Measurements from ENCODE around the gene GABBR2.

Gene GABBR2

GRCh38 chr9:98260635-98261034 is 448.1 kb downstream of the GABBR2 start:
- no peak for DNase-seq (ENCODE audit: low read depth in 2 of 2)

DNA sequence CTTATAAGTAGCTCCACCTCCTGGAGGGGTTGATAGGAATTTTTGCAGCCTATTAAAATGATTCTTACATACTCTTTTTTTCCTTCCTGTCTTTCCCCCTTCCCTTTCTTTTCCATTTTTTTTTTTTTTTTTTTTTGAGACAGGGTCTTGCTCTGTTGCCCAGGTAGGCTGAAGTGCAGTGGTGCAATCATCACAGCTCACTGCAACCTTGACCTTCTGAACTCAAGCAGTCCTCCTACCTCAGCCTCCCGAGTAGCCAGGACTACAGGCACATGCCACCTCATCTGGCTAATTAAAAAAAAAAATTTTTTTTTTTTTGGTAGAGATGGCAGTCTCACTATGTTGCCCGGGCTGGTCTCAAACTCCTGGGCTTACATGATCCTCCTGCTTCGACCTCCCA is 448.9 kb downstream of the GABBR2 start:
- DNase-seq (ENCODE audit: low read depth in 2 of 2), result no peak

- no peak for DNase-seq (ENCODE audit: low read depth in 2 of 2)
Observed at GRCh38 chr9:98256756-98257155, 452.0 kb downstream of the GABBR2 start.

DNA sequence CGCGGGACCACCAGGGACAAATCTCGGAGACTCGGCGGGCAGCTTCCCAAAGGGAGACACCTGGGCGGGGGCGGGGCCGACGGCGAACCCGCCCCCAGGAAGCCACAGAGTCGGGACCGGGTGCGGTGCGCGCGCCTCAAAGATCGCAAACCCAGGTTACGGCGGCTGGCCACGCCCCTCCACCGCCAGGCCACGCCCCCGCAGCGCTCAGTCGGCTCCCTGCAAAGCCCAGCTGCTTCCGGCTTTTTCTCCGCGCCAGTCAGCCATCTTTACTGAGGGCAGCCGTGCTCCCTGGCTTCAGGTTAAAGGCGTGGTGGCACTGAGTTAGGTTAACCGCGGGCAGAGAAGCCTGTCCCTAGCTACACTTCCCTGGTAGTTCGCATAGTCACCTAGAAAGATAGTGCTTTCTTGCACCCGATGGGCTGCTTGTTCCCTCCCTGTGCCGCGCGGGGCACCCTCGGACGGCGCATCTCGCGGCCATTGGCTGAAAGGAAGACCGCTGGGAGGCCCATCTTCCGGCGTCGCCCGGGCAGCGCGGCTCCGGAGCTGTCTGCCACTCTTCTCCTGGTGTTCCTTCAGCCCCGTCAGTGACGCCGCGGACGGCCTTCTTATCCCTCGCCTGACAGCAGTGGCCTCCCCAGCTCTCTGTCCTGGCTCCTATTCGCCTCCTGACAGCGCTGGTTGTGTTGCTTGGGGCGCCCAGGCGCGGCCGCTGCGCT is 453.0 kb downstream of the GABBR2 start, which contains the start of gene TBC1D2:
TBC1D2 (minus strand) TSS at position 72 of the 719 bp plus-strand sequence. CDS start 108 bp downstream, outside the sequence.
- DNase-seq (ENCODE audit: low read depth in 2 of 2), result peak; percentile 93 to 97

DNA sequence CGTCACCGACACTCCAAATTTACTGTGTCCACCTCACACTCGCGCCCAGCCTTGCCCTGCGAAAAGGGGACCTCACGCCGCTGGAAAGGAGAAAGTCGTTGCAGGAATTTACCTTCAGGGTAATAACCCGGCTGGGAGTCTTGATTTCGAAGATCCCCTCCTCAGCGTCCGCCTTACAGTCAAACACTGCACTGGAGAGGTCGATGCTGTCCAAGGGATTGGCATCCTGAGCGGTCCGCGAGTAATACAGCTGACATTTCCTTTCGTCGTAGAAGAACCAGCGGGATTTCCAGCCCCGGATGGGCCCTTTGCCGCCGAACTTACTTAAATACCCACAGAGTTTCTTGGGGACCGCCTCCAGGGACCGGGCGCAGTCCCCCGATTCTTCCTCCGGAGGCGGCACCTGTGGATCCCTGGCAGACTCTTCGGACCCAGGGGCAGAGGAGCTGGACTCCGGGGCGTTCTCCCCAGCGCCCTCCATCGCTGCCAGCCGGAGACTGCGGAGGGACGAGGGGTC is 453.6 kb downstream of the GABBR2 start:
- peak in 1 of 2 donors; percentile 10 for DNase-seq (ENCODE audit: low read depth in 2 of 2)

DNA sequence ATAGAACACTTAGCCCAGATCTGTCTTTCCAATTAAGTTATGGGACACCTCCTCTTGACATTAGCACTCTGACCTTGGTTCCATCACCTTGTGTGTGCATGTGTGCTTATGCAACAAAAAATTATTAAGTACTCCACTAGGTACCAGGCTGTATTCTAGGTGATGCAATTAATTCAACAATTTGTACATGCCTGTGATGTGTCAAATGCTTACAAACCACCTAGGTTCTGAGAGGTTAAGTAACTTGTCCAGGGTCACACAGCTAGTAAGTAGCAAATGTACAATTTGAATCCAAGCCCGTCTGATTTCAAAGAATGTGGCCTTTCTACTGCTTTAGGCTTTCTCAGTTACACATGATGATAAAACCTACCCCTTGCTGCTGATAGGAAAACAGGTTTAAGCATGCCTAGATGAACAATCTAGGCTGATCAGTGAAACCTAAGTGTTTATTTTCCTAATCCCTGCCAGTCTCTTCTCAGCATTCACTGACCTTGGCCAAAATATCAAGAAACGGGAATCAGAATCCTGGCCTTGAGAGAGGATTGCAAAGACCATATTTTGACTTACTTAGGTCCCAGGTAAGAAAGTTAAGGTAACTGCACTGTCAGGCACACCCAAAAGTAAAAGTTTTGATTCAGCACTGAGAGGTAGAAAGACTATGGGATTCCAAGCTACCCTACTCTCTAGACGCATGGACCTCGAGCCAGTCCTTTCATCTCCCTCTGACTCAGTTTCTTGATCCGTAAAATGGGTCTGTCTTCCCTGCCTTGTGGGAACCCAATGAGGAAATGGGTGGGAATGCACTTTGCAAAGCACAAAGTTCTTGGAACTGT is 454.3 kb downstream of the GABBR2 start:
- DNase-seq (ENCODE audit: low read depth in 2 of 2), result no peak

GRCh38 chr9:98253565-98253964 is 455.2 kb downstream of the GABBR2 start:
- DNase-seq (ENCODE audit: low read depth in 2 of 2), result no peak

GRCh38 chr9:98251551-98251950 is 457.2 kb downstream of the GABBR2 start:
- no peak for DNase-seq (ENCODE audit: low read depth in 2 of 2)

- no peak for DNase-seq (ENCODE audit: low read depth in 2 of 2)
Observed at GRCh38 chr9:98249771-98250170, 459.0 kb downstream of the GABBR2 start.

DNA sequence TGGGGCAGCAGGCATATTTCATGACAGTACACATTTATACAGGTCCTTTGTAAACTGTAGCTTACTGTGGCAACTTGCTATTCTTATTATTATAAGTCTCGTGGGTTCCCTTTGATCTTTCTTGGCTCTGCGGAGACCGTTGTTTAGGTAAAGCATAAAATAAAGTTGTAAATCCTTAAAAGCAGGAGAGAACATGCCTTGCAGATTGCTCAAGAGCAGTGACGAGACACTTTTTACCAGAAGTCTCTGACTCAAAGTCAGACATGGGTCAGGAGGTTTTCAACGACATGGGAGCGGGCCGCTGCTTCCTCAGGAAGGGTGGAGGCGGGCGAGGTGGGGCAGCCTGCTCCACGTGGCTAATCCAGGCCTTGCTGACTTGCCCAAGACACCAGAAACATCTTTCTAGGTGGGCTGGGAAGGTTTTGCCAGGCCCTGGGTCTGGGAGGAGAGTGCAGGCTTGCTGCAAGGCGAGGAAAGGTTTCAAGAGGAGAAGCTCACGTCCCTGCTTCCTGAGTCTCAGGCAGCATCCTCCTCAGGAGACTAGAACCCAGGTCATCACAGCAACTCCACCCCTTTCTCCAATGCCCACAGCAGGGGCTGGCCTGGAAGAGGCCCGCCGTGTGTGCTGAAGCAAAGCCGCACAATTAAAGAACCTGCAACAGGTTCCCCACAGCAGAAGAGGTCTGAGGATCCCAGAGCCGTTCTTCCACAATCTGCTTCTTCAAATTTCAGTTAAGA is 459.8 kb downstream of the GABBR2 start:
- no peak for DNase-seq (ENCODE audit: low read depth in 2 of 2)

GRCh38 chr9:98247831-98248657 is 460.7 kb downstream of the GABBR2 start:
- DNase-seq (ENCODE audit: low read depth in 2 of 2), result no peak

- DNase-seq (ENCODE audit: low read depth in 2 of 2), result no peak
Observed at GRCh38 chr9:98242426-98242825, 466.3 kb downstream of the GABBR2 start.

DNA sequence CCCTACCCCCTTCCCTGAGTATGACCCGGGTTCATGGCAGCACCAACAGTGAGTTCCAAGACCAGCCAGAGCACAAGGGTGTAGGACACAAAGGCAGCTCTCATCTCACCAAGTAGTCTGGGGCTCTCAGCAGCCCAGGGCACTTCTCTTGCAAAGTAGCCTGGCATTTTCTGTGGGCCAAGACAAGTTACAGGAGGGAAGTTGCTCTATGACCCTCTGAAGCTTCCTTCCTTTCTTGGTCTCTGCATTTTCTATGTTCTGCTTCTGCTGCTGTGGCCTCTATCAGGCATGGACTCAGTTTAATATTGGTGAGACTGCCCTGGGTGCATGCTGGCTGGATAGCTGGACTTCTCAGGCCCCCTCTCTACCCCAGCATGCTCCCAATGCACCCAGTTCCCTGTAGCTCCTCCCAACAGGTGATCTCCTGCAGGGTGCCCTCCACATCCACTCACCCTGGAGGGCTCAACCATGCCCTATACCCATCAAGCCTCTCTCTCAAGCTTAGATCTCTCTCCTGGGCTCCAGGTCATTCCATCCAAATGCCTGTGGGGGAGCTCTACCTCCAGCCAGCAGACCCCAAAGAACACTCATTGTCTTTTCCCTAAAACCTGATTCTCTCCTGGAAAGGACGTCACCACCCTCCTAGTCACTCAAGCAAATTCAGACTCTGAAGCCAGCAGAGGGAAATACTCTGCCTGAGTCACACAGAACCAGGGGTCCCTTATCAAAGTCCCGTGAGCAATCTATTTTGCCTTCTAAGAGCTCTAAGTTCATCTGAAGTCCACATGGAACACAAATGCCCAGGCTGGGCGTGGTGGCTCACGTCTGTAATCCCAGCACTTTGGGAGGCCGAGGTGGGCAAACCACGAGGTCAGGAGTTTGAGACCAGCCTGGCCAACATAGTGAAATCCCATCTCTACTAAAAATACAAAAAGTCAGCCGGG is 467.1 kb downstream of the GABBR2 start:
- DNase-seq (ENCODE audit: low read depth in 2 of 2), result no peak

DNA sequence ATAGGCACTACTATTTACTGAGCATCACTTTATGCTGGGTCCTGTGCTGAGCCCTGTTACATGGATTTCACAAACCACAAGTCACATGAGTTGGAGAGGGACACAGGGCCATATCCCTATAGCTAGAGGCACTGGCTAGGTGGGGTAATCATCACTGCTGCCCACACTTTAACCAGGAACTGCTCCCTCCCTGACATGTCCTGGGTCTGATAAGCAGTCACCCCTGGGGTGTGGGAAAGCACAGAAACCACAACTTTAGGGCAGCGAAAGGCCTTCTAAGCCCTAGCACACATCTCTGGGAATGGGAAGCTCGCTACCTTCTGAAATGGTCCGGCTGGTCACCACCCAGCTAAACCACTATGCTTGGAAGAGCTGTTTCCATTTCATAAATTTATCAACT is 468.3 kb downstream of the GABBR2 start:
- no peak for DNase-seq (ENCODE audit: low read depth in 2 of 2)
